Suprapubic skin (tissue), 4 donors: ENCODE measurements around the gene COQ2.

Experiments used
- CTCF ChIP-seq, 2 donors: fragments of 200-600 bp in 1 of 2; fragments of 450-650 bp in 1 of 2; sonication (generic) in 1 of 2; IDR thresholded peaks; one replicate each; pipeline ENCODE4 v1.5.1; 2016 to 2019; ENCODE audit warnings: antibody characterized with exemption in 2 of 2, mild to moderate bottlenecking in 1 of 2, moderate library complexity in 1 of 2
- EP300 ChIP-seq: sonication (generic); formaldehyde crosslinking; IDR thresholded peaks from one replicate; pipeline ENCODE4 v1.6.1; 2017; ENCODE audit warnings: antibody characterized with exemption
- POLR2A ChIP-seq, 2 donors: fragments of 450-650 bp; IDR thresholded peaks; one replicate each; pipeline ENCODE4 v1.6.1; 2017; ENCODE audit warnings: antibody characterized with exemption in 2 of 2, mild to moderate bottlenecking in 2 of 2, moderate library complexity in 2 of 2
- POLR2AphosphoS5 ChIP-seq, 3 donors: sonication (generic); formaldehyde crosslinking; IDR thresholded peaks; one replicate each; pipeline ENCODE4 v1.6.1; 2017; ENCODE audit warnings: antibody characterized with exemption in 3 of 3

- TF ChIP-seq POLR2A (IDR thresholded peaks at IDR 0.05) = no peak
- TF ChIP-seq CTCF (IDR thresholded peaks at IDR 0.05) = peak; percentile 7 to 63
- TF ChIP-seq POLR2AphosphoS5 (IDR thresholded peaks at IDR 0.05) = no peak
- no peak for TF ChIP-seq EP300
Measured at GRCh38 chr4:83252782-83253405, 31.7 kb downstream of the COQ2 start.
